GM10266 (cell line): ENCODE measurements around the gene YPEL3.

Experiments used
- DNase-seq: peaks from one replicate; pipeline ENCODE4 v3.0.0; 2012; ENCODE audit errors: extremely low spot score
- CTCF ChIP-seq: IDR thresholded peaks from 2 replicates; pipeline ENCODE4 v1.5.1; 2012; ENCODE audit warnings: mild to moderate bottlenecking, low read depth; ENCODE audit not compliant: control insufficient read depth, insufficient read depth; ENCODE audit errors: missing control alignments

YPEL3 gene

GRCh38 chr16:30083216-30084055 is 12.6 kb downstream of the YPEL3 start:
- no peak for DNase-seq
- no peak for TF ChIP-seq CTCF

- no peak for TF ChIP-seq CTCF
- DNase-seq, result no peak
Measured at GRCh38 chr16:30082545-30083090, 13.4 kb downstream of the YPEL3 start.

- no peak for DNase-seq
- TF ChIP-seq CTCF, result no peak
Measured at GRCh38 chr16:30079480-30079879, 16.5 kb downstream of the YPEL3 start.

- DNase-seq, result no peak
- TF ChIP-seq CTCF, result no peak
Measured at GRCh38 chr16:30078744-30079143, 17.3 kb downstream of the YPEL3 start.

GRCh38 chr16:30077656-30078055 is 18.4 kb downstream of the YPEL3 start:
- TF ChIP-seq CTCF, result no peak
- DNase-seq, result no peak

GRCh38 chr16:30076276-30076791 is 19.7 kb downstream of the YPEL3 start:
- no peak for TF ChIP-seq CTCF
- no peak for DNase-seq

- TF ChIP-seq CTCF, result no peak
Measured at GRCh38 chr16:30075503-30076275, 20.3 kb downstream of the YPEL3 start, which contains the start of gene PPP4C. PPP4C (plus strand) TSS chr16:30075994; CDS start chr16:30076378, 384 bp downstream.

More at GRCh38 chr16:30075503-30076275, 20.3 kb downstream of the YPEL3 start, which contains the start of gene PPP4C:
- peak; percentile 94 for DNase-seq
